ENCODE measurements around the gene SYNCRIP.

DNA sequence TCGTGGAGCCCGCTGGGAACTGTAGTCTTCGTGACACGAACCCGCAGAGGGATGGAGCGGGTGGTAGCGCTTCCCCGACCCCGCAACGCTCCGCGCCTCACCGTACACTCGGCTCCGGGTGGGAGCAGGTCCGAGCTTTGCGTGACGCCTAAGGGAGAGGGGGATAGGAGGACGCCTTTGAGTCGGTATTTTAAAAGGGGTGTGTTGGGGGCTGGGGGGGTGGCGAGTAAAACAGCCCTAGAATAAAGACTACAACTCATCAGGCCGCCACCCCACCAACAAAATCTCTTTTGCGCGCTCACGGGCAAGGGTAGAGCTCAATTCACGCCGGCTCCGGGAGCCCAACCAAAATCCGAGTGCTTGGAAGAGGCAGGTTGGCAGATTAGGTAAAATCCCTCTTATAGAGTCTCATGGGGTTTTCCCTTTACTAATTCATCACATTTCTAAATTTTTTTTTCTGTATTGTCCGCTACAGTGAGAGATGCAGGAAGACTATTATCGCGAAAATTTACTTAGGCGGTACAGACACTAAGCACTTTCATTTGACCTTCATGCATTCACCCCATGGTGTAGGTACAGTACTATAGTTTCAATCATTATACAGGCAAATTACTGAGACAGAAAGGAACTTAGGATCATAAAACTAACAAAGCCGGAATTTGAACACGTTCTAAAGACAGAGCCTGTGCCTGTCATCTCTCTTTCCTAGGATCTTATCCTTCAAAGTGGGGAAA is 48.3 kb downstream of the SYNCRIP start:
- no peak for TF ChIP-seq YY1 (IDR thresholded peaks at IDR 0.05; ENCODE audit: insufficient read depth, insufficient read length)
- TF ChIP-seq ZNF274 (IDR thresholded peaks at IDR 0.05; ENCODE audit: low read depth, low read length): no peak

All from NT2/D1 (cell line).